ENCODE data around the gene WFDC10B.
"Not testable (repeated sequence)": the region's sequence is repeated elsewhere in the genome, so short reads cannot be mapped to it uniquely, and the experiment has no call there.

WFDC10B gene

DNA sequence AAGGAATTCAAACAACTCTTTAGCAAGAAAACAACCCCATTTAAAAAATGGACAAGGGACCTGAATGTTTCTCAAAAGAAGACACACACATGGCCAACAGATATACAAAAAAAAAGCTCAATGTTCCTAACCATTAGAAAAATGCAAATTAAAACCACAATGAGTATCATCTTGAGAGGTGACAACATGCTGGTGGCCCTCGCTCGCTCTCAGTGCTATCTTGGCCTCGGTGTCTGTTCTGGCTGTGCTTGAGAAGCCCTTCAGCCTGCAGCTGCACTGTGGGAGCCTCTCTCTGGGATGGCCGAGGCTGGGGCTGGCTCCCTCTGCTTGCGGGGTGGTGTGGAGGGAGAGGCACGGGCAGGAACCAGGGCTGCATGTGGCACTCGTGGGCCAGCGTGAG is 30.7 kb upstream of the WFDC10B start:
- no peak overlapping the region for H3K4me3 ChIP-seq (ENCODE audit: low read depth, low read length)
- DNase-seq (ENCODE audit: low read depth): no peak
- in situ Hi-C loops (cut with HindIII; ENCODE audit: low sequenced_read_pairs): no loop called here
- TF ChIP-seq, protein P1, sequence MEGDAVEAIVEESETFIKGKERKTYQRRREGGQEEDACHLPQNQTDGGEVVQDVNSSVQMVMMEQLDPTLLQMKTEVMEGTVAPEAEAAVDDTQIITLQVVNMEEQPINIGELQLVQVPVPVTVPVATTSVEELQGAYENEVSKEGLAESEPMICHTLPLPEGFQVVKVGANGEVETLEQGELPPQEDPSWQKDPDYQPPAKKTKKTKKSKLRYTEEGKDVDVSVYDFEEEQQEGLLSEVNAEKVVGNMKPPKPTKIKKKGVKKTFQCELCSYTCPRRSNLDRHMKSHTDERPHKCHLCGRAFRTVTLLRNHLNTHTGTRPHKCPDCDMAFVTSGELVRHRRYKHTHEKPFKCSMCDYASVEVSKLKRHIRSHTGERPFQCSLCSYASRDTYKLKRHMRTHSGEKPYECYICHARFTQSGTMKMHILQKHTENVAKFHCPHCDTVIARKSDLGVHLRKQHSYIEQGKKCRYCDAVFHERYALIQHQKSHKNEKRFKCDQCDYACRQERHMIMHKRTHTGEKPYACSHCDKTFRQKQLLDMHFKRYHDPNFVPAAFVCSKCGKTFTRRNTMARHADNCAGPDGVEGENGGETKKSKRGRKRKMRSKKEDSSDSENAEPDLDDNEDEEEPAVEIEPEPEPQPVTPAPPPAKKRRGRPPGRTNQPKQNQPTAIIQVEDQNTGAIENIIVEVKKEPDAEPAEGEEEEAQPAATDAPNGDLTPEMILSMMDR (IDR thresholded peaks at IDR 0.05; ENCODE audit: low read depth, low read length, missing control alignments): no peak

DNA sequence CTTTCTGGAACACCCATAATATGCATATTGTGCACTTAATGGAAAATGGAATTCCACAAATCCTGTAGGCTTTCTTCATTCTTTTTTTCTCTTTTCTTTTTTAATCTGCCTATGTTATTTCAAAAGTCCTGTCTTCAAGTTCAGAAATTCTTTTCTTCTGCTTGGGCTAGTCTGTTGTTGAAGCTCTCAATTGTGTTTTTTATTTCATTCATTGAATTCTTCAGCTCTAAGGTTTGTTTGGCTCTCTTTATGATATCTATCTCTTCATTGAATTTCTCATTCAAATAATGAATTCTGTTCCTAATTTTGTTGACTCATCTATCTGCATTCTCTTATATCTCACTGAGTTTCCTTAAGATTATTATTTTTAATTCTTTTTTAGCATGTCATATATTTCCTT is 27.4 kb upstream of the WFDC10B start:
- H3K4me3 ChIP-seq (ENCODE audit: low read depth, low read length): no peak overlapping the region
- in situ Hi-C loops (cut with HindIII; ENCODE audit: low sequenced_read_pairs): no loop called here
- TF ChIP-seq, protein P1 (IDR thresholded peaks at IDR 0.05; ENCODE audit: low read depth, low read length, missing control alignments): no peak
- DNase-seq (ENCODE audit: low read depth): no peak

DNA sequence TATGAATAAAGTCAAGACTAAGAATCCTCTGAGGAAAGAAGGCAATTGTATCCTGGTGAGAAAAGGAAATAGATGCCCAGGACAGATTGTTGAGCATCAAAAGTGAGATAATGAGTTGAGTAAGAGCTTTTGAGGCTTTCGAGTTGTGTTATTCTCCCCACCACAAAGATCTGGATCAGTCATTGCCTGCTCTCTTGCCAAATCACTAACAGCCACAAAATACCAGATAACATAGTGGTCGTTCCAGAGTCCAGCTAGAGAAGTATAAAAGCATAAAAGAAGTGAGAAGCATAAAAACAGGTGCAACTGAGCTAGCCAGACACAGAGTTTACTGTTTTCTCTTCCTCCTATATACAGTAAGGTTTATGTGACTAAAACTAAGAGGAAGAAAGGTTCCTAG is 22.2 kb upstream of the WFDC10B start:
- H3K4me3 ChIP-seq (ENCODE audit: low read depth, low read length): no peak overlapping the region
- in situ Hi-C loops (cut with HindIII; ENCODE audit: low sequenced_read_pairs): no loop called here
- DNase-seq (ENCODE audit: low read depth): no peak
- TF ChIP-seq, protein P1 (IDR thresholded peaks at IDR 0.05; ENCODE audit: low read depth, low read length, missing control alignments): no peak

GRCh38 chr20:45725134-45725533 is 20.3 kb upstream of the WFDC10B start:
- in situ Hi-C loops (cut with HindIII; ENCODE audit: low sequenced_read_pairs): no loop called here
- TF ChIP-seq, protein P1 (IDR thresholded peaks at IDR 0.05; ENCODE audit: low read depth, low read length, missing control alignments): no peak
- no peak overlapping the region for H3K4me3 ChIP-seq (ENCODE audit: low read depth, low read length)
- DNase-seq (ENCODE audit: low read depth): no peak

DNA sequence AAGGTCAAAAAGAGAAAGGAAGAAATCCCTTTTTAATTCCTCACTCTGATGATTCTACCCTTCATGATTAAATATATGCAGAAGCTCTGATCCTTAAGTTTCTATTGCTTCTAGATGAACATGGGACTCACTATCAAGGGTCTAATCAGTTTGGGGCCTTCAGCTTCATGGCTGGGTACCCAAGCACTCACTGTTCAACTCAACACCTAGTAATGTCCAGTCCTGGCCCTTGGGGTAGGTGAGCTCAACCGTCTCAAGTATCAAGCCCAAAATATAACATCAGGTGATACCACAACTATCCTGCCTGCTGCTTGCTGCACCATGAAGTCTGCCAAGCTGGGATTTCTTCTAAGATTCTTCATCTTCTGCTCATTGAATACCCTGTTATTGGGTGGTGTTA is 17.2 kb upstream of the WFDC10B start, which contains the start of gene SPINT4:
Gene SPINT4, plus strand, starts transcription at position 301 of the 400 bp plus-strand sequence. Its CDS starts 21 bp downstream, at position 322.
- in situ Hi-C loops (cut with HindIII; ENCODE audit: low sequenced_read_pairs): no loop called here
- no peak for DNase-seq (ENCODE audit: low read depth)
- H3K4me3 ChIP-seq (ENCODE audit: low read depth, low read length): no peak within 1 kb of the TSS
- TF ChIP-seq, protein P1 (IDR thresholded peaks at IDR 0.05; ENCODE audit: low read depth, low read length, missing control alignments): no peak

DNA sequence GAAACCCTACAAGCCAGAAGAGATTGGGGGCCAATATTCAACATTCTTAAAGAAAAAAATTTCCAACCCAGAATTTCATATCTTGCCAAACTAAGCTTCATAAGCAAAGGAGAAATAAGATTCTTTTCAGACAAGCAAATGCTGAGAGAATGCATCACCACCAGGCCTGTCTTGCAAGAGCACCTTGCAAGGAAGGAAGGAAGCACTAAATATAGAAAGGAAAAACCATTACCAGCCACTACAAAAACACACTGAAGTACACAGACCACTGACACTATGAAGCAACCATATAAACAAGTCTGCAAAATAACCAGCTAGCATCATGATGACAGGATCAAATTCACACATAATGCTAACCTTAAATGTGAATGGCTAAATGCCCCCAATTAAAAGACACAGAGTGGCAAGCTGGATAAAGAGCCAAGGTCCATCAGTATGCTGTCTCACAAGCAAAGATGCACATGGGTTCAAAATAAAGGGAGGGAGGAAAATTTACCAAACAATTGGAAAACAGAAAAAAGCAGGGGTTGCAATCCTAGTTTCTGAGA is 11.4 kb upstream of the WFDC10B start:
- H3K4me3 ChIP-seq (ENCODE audit: low read depth, low read length); DNase-seq (ENCODE audit: low read depth); in situ Hi-C loops (cut with HindIII; ENCODE audit: low sequenced_read_pairs): not testable (repeated sequence)

- no peak within 1 kb of the TSS for H3K4me3 ChIP-seq (ENCODE audit: low read depth, low read length)
- TF ChIP-seq, protein P1 (IDR thresholded peaks at IDR 0.05; ENCODE audit: low read depth, low read length, missing control alignments): no peak
- in situ Hi-C loops (cut with HindIII; ENCODE audit: low sequenced_read_pairs): no loop called here
- no peak for DNase-seq (ENCODE audit: low read depth)
Observed at GRCh38 chr20:45701873-45702272, 2.9 kb downstream of the WFDC10B start, which contains the start of gene WFDC13. WFDC13 (plus strand) TSS chr20:45702038; CDS start chr20:45702124, 86 bp downstream.
